NCI-H2227 (cell line): ENCODE results near the gene VPS37B.
"Not testable (repeated sequence)": the region's sequence is repeated elsewhere in the genome, so short reads cannot be mapped to it uniquely, and the experiment has no call there.

ENCODE experiments used
- DNase-seq: peaks from one replicate; lab custom pipeline; 2025; ENCODE audit not compliant: unreplicated experiment; lab: John Stamatoyannopoulos, UW

VPS37B gene

GRCh38 chr12:122908915-122909314 is 13.0 kb upstream of the VPS37B start:
- DNase-seq = no peak

GRCh38 chr12:122905258-122905657 is 9.3 kb upstream of the VPS37B start:
- DNase-seq = not testable (repeated sequence)

- no peak for DNase-seq
Observed at GRCh38 chr12:122903693-122904034, 7.7 kb upstream of the VPS37B start.

- DNase-seq = no peak
Observed at GRCh38 chr12:122902854-122903692, 7.1 kb upstream of the VPS37B start.

- DNase-seq = no peak
Observed at GRCh38 chr12:122899887-122900286, 4.0 kb upstream of the VPS37B start.

- DNase-seq = no peak
Observed at GRCh38 chr12:122896662-122897061, 738 bp upstream of the VPS37B start.

GRCh38 chr12:122895320-122895703 is 612 bp downstream of the VPS37B start:
- no peak for DNase-seq

GRCh38 chr12:122894193-122895121 is 1.5 kb downstream of the VPS37B start:
- DNase-seq = no peak

GRCh38 chr12:122893208-122894153 is 2.4 kb downstream of the VPS37B start:
- DNase-seq = no peak

- DNase-seq = not testable (repeated sequence)
Observed at GRCh38 chr12:122892724-122893123, 3.2 kb downstream of the VPS37B start.

- DNase-seq = no peak
Observed at GRCh38 chr12:122891661-122892525, 4.0 kb downstream of the VPS37B start.

- DNase-seq = no peak
Observed at GRCh38 chr12:122889761-122890520, 6.0 kb downstream of the VPS37B start.

GRCh38 chr12:122888232-122888752 is 7.6 kb downstream of the VPS37B start:
- DNase-seq = peak; percentile 79

- DNase-seq = no peak
Observed at GRCh38 chr12:122887819-122888212, 8.1 kb downstream of the VPS37B start.

GRCh38 chr12:122886851-122887818 is 8.8 kb downstream of the VPS37B start:
- DNase-seq = peak; percentile 56

GRCh38 chr12:122886161-122886560 is 9.8 kb downstream of the VPS37B start:
- no peak for DNase-seq

- no peak for DNase-seq
Observed at GRCh38 chr12:122884860-122885259, 11.1 kb downstream of the VPS37B start.
